Bronchial epithelial cell (primary cell): Measurements from ENCODE around the gene LARP1. TPM values are rescaled to one million over a fixed set of nuclear protein-coding genes. Genes with fewer than 3 reads are reported as not detected.

ENCODE experiments used
- DNase-seq: peaks from one replicate; pipeline ENCODE4 v3.0.0-alpha.2; 2010; ENCODE audit warnings: low read depth
- FAIRE-seq: peaks from 2 replicates; lab custom pipeline; 2011; peaks lifted over from hg19 to GRCh38; lab: Jason Lieb, UNC
- H3K27me3 ChIP-seq: 2 replicates; pipeline ENCODE4 v1.5.1; 2011; ENCODE audit warnings: low read length; ENCODE audit not compliant: control insufficient read depth, insufficient read depth
- H3K36me3 ChIP-seq: 2 replicates; pipeline ENCODE4 v1.5.1; 2011; ENCODE audit warnings: low read length; ENCODE audit not compliant: control insufficient read depth, insufficient read depth
- H3K4me3 ChIP-seq: 2 replicates; pipeline ENCODE4 v1.5.1; 2011; ENCODE audit warnings: mild to moderate bottlenecking, low read depth, low read length, control low read depth
- total RNA-seq: library from RNA; depleted of rRNA; stranded (reverse); fragments of >200 nt; gene quantifications from 2 replicates; pipeline ENCODE4 v1.2.1, GENCODE V29; 2014
- TF ChIP-seq, protein P1 (sequence below): IDR thresholded peaks from 2 replicates; pipeline ENCODE4 v1.5.1; 2011; ENCODE audit warnings: mild to moderate bottlenecking, moderate library complexity, low read length, control low read depth, inconsistent platforms; ENCODE audit not compliant: insufficient read depth, severe bottlenecking

Gene LARP1
- total RNA-seq: 42.6 and 44.7 TPM in 2 replicates

GRCh38 chr5:154755361-154756008 lies at the start of gene LARP1:
LARP1 (plus strand) TSS chr5:154755377; CDS start chr5:154755758, 381 bp downstream.
- Histone ChIP-seq H3K27me3 (no peaks in the 10 kb centered on the region), H3K4me3 (peak within 1 kb of the TSS; percentile 71), H3K36me3 (no peaks in the 10 kb centered on the region)
- DNase-seq: no peak
- no peak for FAIRE-seq
- TF ChIP-seq, protein P1, sequence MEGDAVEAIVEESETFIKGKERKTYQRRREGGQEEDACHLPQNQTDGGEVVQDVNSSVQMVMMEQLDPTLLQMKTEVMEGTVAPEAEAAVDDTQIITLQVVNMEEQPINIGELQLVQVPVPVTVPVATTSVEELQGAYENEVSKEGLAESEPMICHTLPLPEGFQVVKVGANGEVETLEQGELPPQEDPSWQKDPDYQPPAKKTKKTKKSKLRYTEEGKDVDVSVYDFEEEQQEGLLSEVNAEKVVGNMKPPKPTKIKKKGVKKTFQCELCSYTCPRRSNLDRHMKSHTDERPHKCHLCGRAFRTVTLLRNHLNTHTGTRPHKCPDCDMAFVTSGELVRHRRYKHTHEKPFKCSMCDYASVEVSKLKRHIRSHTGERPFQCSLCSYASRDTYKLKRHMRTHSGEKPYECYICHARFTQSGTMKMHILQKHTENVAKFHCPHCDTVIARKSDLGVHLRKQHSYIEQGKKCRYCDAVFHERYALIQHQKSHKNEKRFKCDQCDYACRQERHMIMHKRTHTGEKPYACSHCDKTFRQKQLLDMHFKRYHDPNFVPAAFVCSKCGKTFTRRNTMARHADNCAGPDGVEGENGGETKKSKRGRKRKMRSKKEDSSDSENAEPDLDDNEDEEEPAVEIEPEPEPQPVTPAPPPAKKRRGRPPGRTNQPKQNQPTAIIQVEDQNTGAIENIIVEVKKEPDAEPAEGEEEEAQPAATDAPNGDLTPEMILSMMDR: no peak

DNA sequence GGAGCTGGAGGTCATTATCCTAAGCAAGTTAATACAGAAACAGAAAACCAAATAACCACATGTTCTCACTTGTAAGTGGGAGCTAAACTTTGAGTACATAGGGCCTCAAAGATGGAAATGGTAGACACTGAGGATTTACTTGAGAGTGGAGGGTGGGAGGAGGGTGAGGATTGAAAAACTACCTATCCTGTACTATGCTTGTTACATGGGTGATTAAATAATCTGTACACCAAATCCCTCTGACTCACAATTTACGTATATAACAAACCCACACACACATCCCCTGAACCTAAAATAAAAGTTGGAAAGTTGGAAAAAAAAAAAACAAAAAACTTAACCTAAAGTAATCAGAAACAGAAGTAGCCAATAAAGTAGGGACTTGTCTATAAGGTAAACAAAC lies 48.8 kb upstream of the LARP1 start:
- TF ChIP-seq, protein P1: no peak
- Histone ChIP-seq H3K27me3 (no peaks in the 10 kb centered on the region), H3K4me3 (no peak overlapping the region), H3K36me3 (no peaks in the 10 kb centered on the region)
- no peak for DNase-seq
- no peak for FAIRE-seq

GRCh38 chr5:154707641-154708040 lies 47.5 kb upstream of the LARP1 start:
- no peaks in the 10 kb centered on the region for H3K36me3 ChIP-seq
- no peak for FAIRE-seq
- no peaks in the 10 kb centered on the region for H3K27me3 ChIP-seq
- TF ChIP-seq, protein P1: no peak
- no peak overlapping the region for H3K4me3 ChIP-seq
- no peak for DNase-seq

DNA sequence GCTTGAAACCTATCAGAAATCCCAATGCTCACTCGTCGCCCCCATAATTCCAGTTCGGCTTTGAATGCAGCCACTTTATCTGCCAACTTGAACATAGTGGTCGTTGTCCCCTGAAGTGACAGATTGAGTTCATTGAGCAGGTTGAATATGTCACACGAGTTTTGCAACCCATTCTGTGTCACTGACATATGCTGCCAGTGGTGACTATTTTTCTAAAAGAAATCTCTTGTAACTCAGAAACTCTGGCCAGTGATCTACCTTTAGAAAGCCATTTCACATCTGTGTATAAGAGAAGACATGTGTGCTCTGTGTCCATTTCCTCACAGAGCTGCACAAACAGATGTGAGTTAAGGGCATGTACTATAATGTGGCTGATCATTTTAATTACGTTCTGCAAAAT lies 47.0 kb upstream of the LARP1 start:
- TF ChIP-seq, protein P1: no peak
- no peak for FAIRE-seq
- H3K36me3 ChIP-seq: no peaks in the 10 kb centered on the region
- DNase-seq: no peak
- no peak overlapping the region for H3K4me3 ChIP-seq
- no peaks in the 10 kb centered on the region for H3K27me3 ChIP-seq

DNA sequence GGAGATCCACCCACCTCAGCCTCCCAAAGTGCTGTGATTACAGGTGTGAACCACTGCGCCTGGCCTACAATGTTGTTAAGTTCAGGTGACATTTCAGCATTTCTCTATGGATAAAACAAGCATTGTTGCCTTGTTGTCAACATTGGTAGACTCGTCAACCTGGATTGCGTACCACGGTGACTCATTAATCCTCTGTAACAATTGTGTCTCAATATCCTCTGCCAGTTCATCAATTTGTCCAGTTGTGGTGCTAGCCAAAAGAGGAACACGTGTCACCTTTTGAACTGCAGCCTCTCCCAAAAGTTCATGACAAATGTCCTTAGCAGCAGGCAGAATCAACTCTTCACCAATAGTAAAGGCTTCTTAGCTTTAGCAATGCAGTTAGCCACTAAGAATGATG lies 46.3 kb upstream of the LARP1 start:
- DNase-seq: peak; percentile 72
- H3K27me3 ChIP-seq: no peaks in the 10 kb centered on the region
- H3K4me3 ChIP-seq: no peak overlapping the region
- H3K36me3 ChIP-seq: no peaks in the 10 kb centered on the region
- FAIRE-seq: no peak
- TF ChIP-seq, protein P1: no peak
